ENCODE measurements around the gene P2RX7. TPM values are rescaled to one million over a fixed set of nuclear protein-coding genes. Genes with fewer than 3 reads are reported as not detected.

P2RX7 gene
- polyA plus RNA-seq, 3 donors = 12.3 to 66.3 (median 20.5) TPM

GRCh38 chr12:121159467-121160307 lies 27.0 kb downstream of the P2RX7 start:
- Histone ChIP-seq H2AFZ (ENCODE audit: insufficient read depth, low read depth, low read length, poor library complexity, severe bottlenecking) (peak overlapping the region; percentile 70), H3K79me2 (ENCODE audit: insufficient read depth, low read length) (no peaks in the 10 kb centered on the region), H3K4me2 (replicated peaks; ENCODE audit: extremely low read depth, low read length, poor library complexity, severe bottlenecking) (peak overlapping the region; percentile 25), H3K36me3 (replicated peaks in 1 of 2; ENCODE audit: control insufficient read depth in 1 of 2, insufficient read depth in 2 of 2, low read length in 2 of 2) (peaks cover 74 to 89% of the 10 kb centered on the region in 2 donors), H4K20me1 (ENCODE audit: insufficient read depth, low read length) (no peaks in the 10 kb centered on the region), H3K4me3 (replicated peaks in 1 of 3; ENCODE audit: low read depth in 2 of 3, low read length in 3 of 3) (peak overlapping the region in 1 of 3 experiments; percentile 14), H3K27ac (ENCODE audit: low read depth in 1 of 2, low read length in 2 of 2) (peak overlapping the region; percentile 74 to 82), H3K4me1 (ENCODE audit: control insufficient read depth in 1 of 2, insufficient read depth in 2 of 2, low read length in 2 of 2) (peaks cover 15 to 19% of the 10 kb centered on the region in 2 donors), H3K9ac (ENCODE audit: insufficient read depth, low read length, poor library complexity, severe bottlenecking) (peak overlapping the region; percentile 35), H3K9me3 (replicated peaks in 1 of 2; ENCODE audit: control insufficient read depth in 1 of 2, insufficient read depth in 1 of 2, low read length in 2 of 2) (peaks cover 5 to 7% of the 10 kb centered on the region in 2 donors), H3K27me3 (ENCODE audit: control insufficient read depth in 2 of 2, insufficient read depth in 2 of 2, low read length in 2 of 2) (no peaks in the 10 kb centered on the region)
- DNase-seq = peak; percentile 61 to 78 (median 76)
- H3K9me3 Mint-ChIP-seq = peaks cover 6 to 16% (median 10%) of the 10 kb centered on the region in 7 donors
- intact Hi-C loops (cut with micrococcal nuclease) = loop anchor here in 1 of 2 donors (5.0 kb wide), 1 partner anchor 47 kb away; no protein-coding TSS in a partner anchor
- H3K27ac Mint-ChIP-seq = peak overlapping the region; percentile 88 to 99 (median 95)
- peaks cover 20% of the 10 kb centered on the region for H3K4me1 Mint-ChIP-seq
- H3K36me3 Mint-ChIP-seq = peaks cover 84 to 91% of the 10 kb centered on the region in 2 donors
- peaks cover 0 to 3% (median 0%) of the 10 kb centered on the region in 3 donors for H3K27me3 Mint-ChIP-seq (ENCODE audit: low read depth in 3 of 3)
- TF ChIP-seq CTCF (IDR thresholded peaks at IDR 0.05) = no peak
- peak overlapping the region in 1 of 2 donors; percentile 71 for H3K4me3 Mint-ChIP-seq
- WGBS (ENCODE audit: insufficient coverage) = 27% methylated on average over 2 of the region's 7 CpGs

- DNase-seq = no peak
- 97% methylated on average over 5 of the region's 10 CpGs for WGBS (ENCODE audit: insufficient coverage)
- Histone ChIP-seq H3K4me3 (replicated peaks in 1 of 3; ENCODE audit: low read depth in 2 of 3, low read length in 3 of 3) (no peak overlapping the region), H3K4me1 (ENCODE audit: control insufficient read depth in 1 of 2, insufficient read depth in 2 of 2, low read length in 2 of 2) (peaks cover 23 to 26% of the 10 kb centered on the region in 2 donors), H3K27me3 (ENCODE audit: control insufficient read depth in 2 of 2, insufficient read depth in 2 of 2, low read length in 2 of 2) (no peaks in the 10 kb centered on the region), H3K36me3 (replicated peaks in 1 of 2; ENCODE audit: control insufficient read depth in 1 of 2, insufficient read depth in 2 of 2, low read length in 2 of 2) (peaks cover 66 to 89% of the 10 kb centered on the region in 2 donors), H3K79me2 (ENCODE audit: insufficient read depth, low read length) (no peaks in the 10 kb centered on the region), H4K20me1 (ENCODE audit: insufficient read depth, low read length) (no peaks in the 10 kb centered on the region), H3K9me3 (replicated peaks in 1 of 2; ENCODE audit: control insufficient read depth in 1 of 2, insufficient read depth in 1 of 2, low read length in 2 of 2) (peaks cover 5 to 7% of the 10 kb centered on the region in 2 donors), H3K4me2 (replicated peaks; ENCODE audit: extremely low read depth, low read length, poor library complexity, severe bottlenecking) (no peak overlapping the region), H3K9ac (ENCODE audit: insufficient read depth, low read length, poor library complexity, severe bottlenecking) (no peak overlapping the region), H2AFZ (ENCODE audit: insufficient read depth, low read depth, low read length, poor library complexity, severe bottlenecking) (no peak overlapping the region), H3K27ac (ENCODE audit: low read depth in 1 of 2, low read length in 2 of 2) (no peak overlapping the region)
- intact Hi-C loops (cut with micrococcal nuclease) = no loop called here
- peaks cover 33% of the 10 kb centered on the region for H3K4me1 Mint-ChIP-seq
- no peak for TF ChIP-seq CTCF (IDR thresholded peaks at IDR 0.05)
- peak overlapping the region in 1 of 7 donors; percentile 29 for H3K27ac Mint-ChIP-seq
- H3K9me3 Mint-ChIP-seq = peaks cover 6 to 11% (median 7%) of the 10 kb centered on the region in 7 donors
- H3K4me3 Mint-ChIP-seq = no peak overlapping the region
- H3K27me3 Mint-ChIP-seq (ENCODE audit: low read depth in 3 of 3) = peaks cover 0 to 3% (median 0%) of the 10 kb centered on the region in 3 donors
- H3K36me3 Mint-ChIP-seq = peaks cover 83 to 91% of the 10 kb centered on the region in 2 donors
Observed at GRCh38 chr12:121162384-121162783, 29.7 kb downstream of the P2RX7 start.
